Panc1 (cell line): Measurements from ENCODE around the gene PDE10A. TPM values are rescaled to one million over a fixed set of nuclear protein-coding genes. Genes with fewer than 3 reads are reported as not detected.

Experiments
- ATAC-seq: fragments of 200-7000 bp; cut with Tn5 transposase; 2 replicates; pipeline ENCODE4 v1.9.1; 2020; ENCODE audit warnings: mild to moderate bottlenecking, moderate library complexity
- BruUV-seq: library from RNA; stranded (reverse); fragments of 400-500 nt; replicated peaks from 2 replicates; lab custom pipeline; 2021; lab: Mats Ljungman, UMichigan
- CTCF ChIA-PET: fragments of 300-600 bp; sonication (Branson Sonifier 250); formaldehyde crosslinking; loops from one replicate; lab custom pipeline; 2022; ENCODE audit warnings: antibody characterized with exemption; lab: Charles Lee
- POLR2A ChIA-PET: fragments of 300-600 bp; sonication (Branson Sonifier 250); formaldehyde crosslinking; loops from one replicate; lab custom pipeline; 2022; ENCODE audit warnings: antibody characterized with exemption; lab: Charles Lee
- DNase-seq: peaks from one replicate; pipeline ENCODE4 v3.0.0-alpha.2; 2010; ENCODE audit warnings: low read depth, low spot score
- H3K27ac ChIP-seq: 2 replicates; pipeline ENCODE4 v1.5.1; 2011; ENCODE audit warnings: mild to moderate bottlenecking, low read length, inconsistent platforms
- H3K27me3 ChIP-seq: fragments of 200-500 bp; sonication (Bioruptor generic); 2 replicates; pipeline ENCODE4 v1.6.0; 2014; ENCODE audit warnings: low read length, inconsistent platforms; ENCODE audit not compliant: control insufficient read depth, insufficient read depth
- H3K36me3 ChIP-seq: fragments of 200-500 bp; sonication (Bioruptor generic); 2 replicates; pipeline ENCODE4 v1.5.1; 2014; ENCODE audit warnings: inconsistent platforms, mild to moderate bottlenecking, low read length, moderate library complexity; ENCODE audit not compliant: control insufficient read depth, insufficient read depth
- H3K4me1 ChIP-seq: 2 replicates; pipeline ENCODE4 v1.5.1; 2011; ENCODE audit warnings: inconsistent platforms, mild to moderate bottlenecking, low read length, moderate library complexity; ENCODE audit not compliant: control insufficient read depth, insufficient read depth
- H3K4me3 ChIP-seq, 2 experiments: 2 replicates each; pipeline ENCODE4 v1.5.1; 2011 to 2012; ENCODE audit warnings: low read depth in 2 of 2, low read length in 2 of 2, mild to moderate bottlenecking in 2 of 2, inconsistent platforms in 1 of 2, moderate library complexity in 1 of 2
- H3K9me3 ChIP-seq: fragments of 200-500 bp; sonication (Bioruptor generic); 2 replicates; pipeline ENCODE4 v1.5.1; 2014; ENCODE audit warnings: low read depth, mild to moderate bottlenecking, inconsistent platforms, low read length, moderate library complexity; ENCODE audit not compliant: control insufficient read depth, insufficient read depth
- POLR2AphosphoS5 ChIP-seq: IDR thresholded peaks from 2 replicates; pipeline ENCODE4 v1.6.1; 2012; ENCODE audit warnings: mild to moderate bottlenecking, low read depth, low read length, moderate library complexity
- SIN3A ChIP-seq: IDR thresholded peaks from 2 replicates; pipeline ENCODE4 v1.6.1; 2012; ENCODE audit warnings: low read depth, mild to moderate bottlenecking, low read length, moderate library complexity, borderline replicate concordance; ENCODE audit not compliant: insufficient read depth
- TCF7L2 ChIP-seq: IDR thresholded peaks from 2 replicates; pipeline ENCODE4 v1.6.1; 2011; ENCODE audit warnings: mild to moderate bottlenecking, low read depth, low read length, inconsistent platforms
- in situ Hi-C: cut with HindIII; loops from 2 replicates; pipeline ENCODE4 v1.10.0; 2016; ENCODE audit warnings: low sequenced_read_pairs, low pct_unique_long_range_greater_than_20kb
- intact Hi-C: fragments of 100-400 bp; cut with micrococcal nuclease; formaldehyde crosslinking; loops from one replicate; pipeline ENCODE4 v1.10.0; 2022; ENCODE audit not compliant: unreplicated experiment
- total RNA-seq: library from RNA; stranded (reverse); gene quantifications from one replicate; pipeline ENCODE4 v1.2.1, GENCODE V29; 2021; ENCODE audit not compliant: unreplicated experiment
- TF ChIP-seq, protein P1 (sequence below): fragments of 450-650 bp; IDR thresholded peaks from 2 replicates; pipeline ENCODE4 v1.5.1; 2017; ENCODE audit warnings: mild to moderate bottlenecking
- TF ChIP-seq, protein P2 (sequence below), 2 experiments: IDR thresholded peaks; 2 replicates each; pipeline ENCODE4 v1.6.1; 2011 to 2012; ENCODE audit warnings: low read depth in 2 of 2, control low read depth in 1 of 2, low read length in 1 of 2, mild to moderate bottlenecking in 1 of 2, moderate library complexity in 1 of 2; ENCODE audit not compliant: insufficient read depth in 1 of 2

PDE10A gene
- total RNA-seq, 1 experiment from 2014 or later = 27.8 TPM

DNA sequence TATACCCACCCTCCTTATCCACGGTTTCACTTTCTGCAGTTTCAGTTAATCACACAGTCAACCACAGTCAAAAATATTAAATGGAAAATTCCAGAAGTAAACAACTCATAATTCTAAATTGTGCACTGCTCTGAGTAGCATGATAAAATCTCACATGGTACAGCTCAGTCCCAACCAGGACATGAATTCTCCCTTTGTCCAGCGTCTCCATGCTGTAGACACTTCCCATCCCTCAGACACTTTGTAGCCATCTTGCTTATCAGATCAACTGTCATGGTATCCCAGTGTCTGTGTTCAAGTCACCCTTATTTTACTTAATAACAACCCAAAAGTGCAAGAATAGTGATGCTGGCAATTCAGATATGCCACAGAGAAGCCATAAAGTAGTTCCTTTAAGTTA is 94.7 kb downstream of the PDE10A start:
- intact Hi-C loops (no loop called here), in situ Hi-C loops (no loop called here)
- CTCF ChIA-PET = interaction anchor here (0.7 kb wide), 1 partner anchor 129 kb away, joined by 9 read pairs; no protein-coding TSS in a partner anchor
- POLR2A ChIA-PET = no interaction called here
- ATAC-seq (no peak), DNase-seq (no peak)
- TF ChIP-seq POLR2AphosphoS5 = no peak
- TF ChIP-seq, protein P1, sequence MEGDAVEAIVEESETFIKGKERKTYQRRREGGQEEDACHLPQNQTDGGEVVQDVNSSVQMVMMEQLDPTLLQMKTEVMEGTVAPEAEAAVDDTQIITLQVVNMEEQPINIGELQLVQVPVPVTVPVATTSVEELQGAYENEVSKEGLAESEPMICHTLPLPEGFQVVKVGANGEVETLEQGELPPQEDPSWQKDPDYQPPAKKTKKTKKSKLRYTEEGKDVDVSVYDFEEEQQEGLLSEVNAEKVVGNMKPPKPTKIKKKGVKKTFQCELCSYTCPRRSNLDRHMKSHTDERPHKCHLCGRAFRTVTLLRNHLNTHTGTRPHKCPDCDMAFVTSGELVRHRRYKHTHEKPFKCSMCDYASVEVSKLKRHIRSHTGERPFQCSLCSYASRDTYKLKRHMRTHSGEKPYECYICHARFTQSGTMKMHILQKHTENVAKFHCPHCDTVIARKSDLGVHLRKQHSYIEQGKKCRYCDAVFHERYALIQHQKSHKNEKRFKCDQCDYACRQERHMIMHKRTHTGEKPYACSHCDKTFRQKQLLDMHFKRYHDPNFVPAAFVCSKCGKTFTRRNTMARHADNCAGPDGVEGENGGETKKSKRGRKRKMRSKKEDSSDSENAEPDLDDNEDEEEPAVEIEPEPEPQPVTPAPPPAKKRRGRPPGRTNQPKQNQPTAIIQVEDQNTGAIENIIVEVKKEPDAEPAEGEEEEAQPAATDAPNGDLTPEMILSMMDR = no peak
- no peak for TF ChIP-seq TCF7L2
- no peak for TF ChIP-seq SIN3A
- TF ChIP-seq, protein P2, sequence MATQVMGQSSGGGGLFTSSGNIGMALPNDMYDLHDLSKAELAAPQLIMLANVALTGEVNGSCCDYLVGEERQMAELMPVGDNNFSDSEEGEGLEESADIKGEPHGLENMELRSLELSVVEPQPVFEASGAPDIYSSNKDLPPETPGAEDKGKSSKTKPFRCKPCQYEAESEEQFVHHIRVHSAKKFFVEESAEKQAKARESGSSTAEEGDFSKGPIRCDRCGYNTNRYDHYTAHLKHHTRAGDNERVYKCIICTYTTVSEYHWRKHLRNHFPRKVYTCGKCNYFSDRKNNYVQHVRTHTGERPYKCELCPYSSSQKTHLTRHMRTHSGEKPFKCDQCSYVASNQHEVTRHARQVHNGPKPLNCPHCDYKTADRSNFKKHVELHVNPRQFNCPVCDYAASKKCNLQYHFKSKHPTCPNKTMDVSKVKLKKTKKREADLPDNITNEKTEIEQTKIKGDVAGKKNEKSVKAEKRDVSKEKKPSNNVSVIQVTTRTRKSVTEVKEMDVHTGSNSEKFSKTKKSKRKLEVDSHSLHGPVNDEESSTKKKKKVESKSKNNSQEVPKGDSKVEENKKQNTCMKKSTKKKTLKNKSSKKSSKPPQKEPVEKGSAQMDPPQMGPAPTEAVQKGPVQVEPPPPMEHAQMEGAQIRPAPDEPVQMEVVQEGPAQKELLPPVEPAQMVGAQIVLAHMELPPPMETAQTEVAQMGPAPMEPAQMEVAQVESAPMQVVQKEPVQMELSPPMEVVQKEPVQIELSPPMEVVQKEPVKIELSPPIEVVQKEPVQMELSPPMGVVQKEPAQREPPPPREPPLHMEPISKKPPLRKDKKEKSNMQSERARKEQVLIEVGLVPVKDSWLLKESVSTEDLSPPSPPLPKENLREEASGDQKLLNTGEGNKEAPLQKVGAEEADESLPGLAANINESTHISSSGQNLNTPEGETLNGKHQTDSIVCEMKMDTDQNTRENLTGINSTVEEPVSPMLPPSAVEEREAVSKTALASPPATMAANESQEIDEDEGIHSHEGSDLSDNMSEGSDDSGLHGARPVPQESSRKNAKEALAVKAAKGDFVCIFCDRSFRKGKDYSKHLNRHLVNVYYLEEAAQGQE (IDR thresholded peaks at IDR 0.05; ENCODE audit: insufficient read depth in 1 of 2, low read depth in 2 of 2, low read length in 1 of 2) = no peak
- BruUV-seq = no TSS peak
- Histone ChIP-seq H3K27ac (0 out of 2 replicates have a peak overlapping the region, but pooled peaks have one; percentile 5), H3K27me3 (no peaks in the 10 kb centered on the region), H3K4me1 (peaks cover 27% of the 10 kb centered on the region), H3K9me3 (peaks cover 15% of the 10 kb centered on the region; the same call in 1 of the 2 replicates), H3K4me3 (no peak overlapping the region), H3K36me3 (no peaks in the 10 kb centered on the region)

DNA sequence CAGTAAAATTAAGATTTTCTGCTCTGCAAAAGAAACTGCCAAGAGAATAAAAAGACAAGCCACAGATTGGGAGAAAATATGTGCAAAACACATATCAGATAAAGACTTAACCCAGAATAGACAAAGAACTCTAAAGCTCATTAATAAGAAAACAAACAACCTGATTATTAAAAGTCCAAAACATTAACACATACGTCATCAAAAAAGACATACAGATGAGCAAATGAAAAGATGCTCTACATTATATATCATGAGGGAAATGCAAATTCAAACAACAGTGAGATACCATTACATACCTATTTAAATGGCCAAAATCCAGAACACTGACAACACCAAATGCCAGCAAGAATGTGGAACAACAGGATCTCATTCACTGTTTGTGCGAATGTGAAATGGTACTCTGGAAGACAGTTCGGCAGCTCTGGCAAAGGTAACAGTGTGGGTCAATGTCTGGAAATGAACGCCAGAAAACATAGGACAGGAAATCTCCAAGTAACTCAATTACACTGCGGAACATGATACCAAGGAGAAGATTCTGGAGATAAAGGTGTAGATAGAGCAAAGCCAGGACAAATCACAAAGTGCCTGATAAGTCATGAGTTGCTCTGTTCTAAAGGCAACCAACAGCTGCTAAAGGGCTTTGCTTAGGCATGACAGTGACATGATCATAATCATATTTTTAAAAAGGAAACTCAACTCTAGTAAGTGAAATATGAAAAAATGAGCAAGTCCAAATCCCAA is 96.8 kb downstream of the PDE10A start:
- DNase-seq (no peak), ATAC-seq (no peak)
- CTCF ChIA-PET = no interaction called here
- Histone ChIP-seq H3K36me3 (no peaks in the 10 kb centered on the region), H3K4me1 (peaks cover 6% of the 10 kb centered on the region; the same call in 1 of the 2 replicates), H3K9me3 (peaks cover 15% of the 10 kb centered on the region; the same call in 1 of the 2 replicates), H3K27me3 (no peaks in the 10 kb centered on the region), H3K4me3 (no peak overlapping the region), H3K27ac (no peak overlapping the region)
- in situ Hi-C loops = no loop called here
- BruUV-seq = no TSS peak
- intact Hi-C loops = no loop called here
- POLR2A ChIA-PET = no interaction called here
- TF ChIP-seq POLR2AphosphoS5 (no peak), SIN3A (no peak)
- TF ChIP-seq, protein P1 = no peak
- TF ChIP-seq, protein P2 (IDR thresholded peaks at IDR 0.05; ENCODE audit: insufficient read depth in 1 of 2, low read depth in 2 of 2, low read length in 1 of 2) = no peak
